ENCODE measurements around the gene TINCR. TPM values are rescaled to one million over a fixed set of nuclear protein-coding genes. Genes with fewer than 3 reads are reported as not detected.

Gene TINCR
- polyA plus RNA-seq, 2 of the 4 experiments (the other 2 are of a cell fraction), result 1.2 to 1.8 TPM

- DNase-seq (ENCODE audit: low read depth in 1 of 2, low spot score in 1 of 2), result no peak
- no peak for ATAC-seq
- Histone ChIP-seq H3K4me3 (no peak overlapping the region), H3K9me3 (no peaks in the 10 kb centered on the region), H3K4me2 (no peak overlapping the region), H3K27ac (no peak overlapping the region), H3K4me1 (no peaks in the 10 kb centered on the region)
- WGBS (ENCODE audit: missing lambda C conversion rate), result 93% methylated on average over 17 of the region's 30 CpGs
- FAIRE-seq, result no peak
- POLR2A ChIA-PET, result no interaction called here
- TF ChIP-seq HEYL (CRISPR knock-in tag; IDR thresholded peaks at IDR 0.05) (no peak), RNF2 (IDR thresholded peaks at IDR 0.05; ENCODE audit: borderline replicate concordance, low read depth) (no peak), ZC3H11A (IDR thresholded peaks at IDR 0.05) (no peak), ZFP36 (IDR thresholded peaks at IDR 0.05; ENCODE audit: borderline replicate concordance, partially characterized antibody) (no peak), FOSB (CRISPR knock-in tag; IDR thresholded peaks at IDR 0.05) (no peak), CBX2 (IDR thresholded peaks at IDR 0.05; ENCODE audit: borderline replicate concordance, low read depth) (no peak), TFCP2L1 (CRISPR knock-in tag; IDR thresholded peaks at IDR 0.05) (no peak), EHMT2 (IDR thresholded peaks at IDR 0.05; ENCODE audit: low read depth) (no peak), FOXS1 (CRISPR knock-in tag; IDR thresholded peaks at IDR 0.05) (no peak), RAD21 (conservative IDR thresholded peaks at IDR 0.05 in 1 of 2, IDR thresholded peaks at IDR 0.05 in 1 of 2) (no peak), HOXA7 (CRISPR knock-in tag; IDR thresholded peaks at IDR 0.05) (no peak), EHF (CRISPR knock-in tag; IDR thresholded peaks at IDR 0.05) (no peak)
- TF ChIP-seq, protein P1, sequence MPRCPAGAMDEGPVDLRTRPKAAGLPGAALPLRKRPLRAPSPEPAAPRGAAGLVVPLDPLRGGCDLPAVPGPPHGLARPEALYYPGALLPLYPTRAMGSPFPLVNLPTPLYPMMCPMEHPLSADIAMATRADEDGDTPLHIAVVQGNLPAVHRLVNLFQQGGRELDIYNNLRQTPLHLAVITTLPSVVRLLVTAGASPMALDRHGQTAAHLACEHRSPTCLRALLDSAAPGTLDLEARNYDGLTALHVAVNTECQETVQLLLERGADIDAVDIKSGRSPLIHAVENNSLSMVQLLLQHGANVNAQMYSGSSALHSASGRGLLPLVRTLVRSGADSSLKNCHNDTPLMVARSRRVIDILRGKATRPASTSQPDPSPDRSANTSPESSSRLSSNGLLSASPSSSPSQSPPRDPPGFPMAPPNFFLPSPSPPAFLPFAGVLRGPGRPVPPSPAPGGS (IDR thresholded peaks at IDR 0.05), result no peak
- TF ChIP-seq, protein P2, sequence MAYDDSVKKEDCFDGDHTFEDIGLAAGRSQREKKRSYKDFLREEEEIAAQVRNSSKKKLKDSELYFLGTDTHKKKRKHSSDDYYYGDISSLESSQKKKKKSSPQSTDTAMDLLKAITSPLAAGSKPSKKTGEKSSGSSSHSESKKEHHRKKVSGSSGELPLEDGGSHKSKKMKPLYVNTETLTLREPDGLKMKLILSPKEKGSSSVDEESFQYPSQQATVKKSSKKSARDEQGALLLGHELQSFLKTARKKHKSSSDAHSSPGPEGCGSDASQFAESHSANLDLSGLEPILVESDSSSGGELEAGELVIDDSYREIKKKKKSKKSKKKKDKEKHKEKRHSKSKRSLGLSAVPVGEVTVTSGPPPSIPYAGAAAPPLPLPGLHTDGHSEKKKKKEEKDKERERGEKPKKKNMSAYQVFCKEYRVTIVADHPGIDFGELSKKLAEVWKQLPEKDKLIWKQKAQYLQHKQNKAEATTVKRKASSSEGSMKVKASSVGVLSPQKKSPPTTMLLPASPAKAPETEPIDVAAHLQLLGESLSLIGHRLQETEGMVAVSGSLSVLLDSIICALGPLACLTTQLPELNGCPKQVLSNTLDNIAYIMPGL (CRISPR knock-in tag; IDR thresholded peaks at IDR 0.05; ENCODE audit: borderline replicate concordance), result no peak
- CTCF ChIA-PET, result interaction anchor here (1.1 kb wide), 1 partner anchor 11 kb away, joined by 3 read pairs; no protein-coding TSS in a partner anchor
Measured at GRCh38 chr19:5588906-5589676, 21.3 kb upstream of the TINCR start.

- Histone ChIP-seq H3K9me3 (no peaks in the 10 kb centered on the region), H3K27ac (no peak overlapping the region), H3K4me2 (no peak overlapping the region), H3K4me1 (no peaks in the 10 kb centered on the region), H3K4me3 (no peak overlapping the region)
- FAIRE-seq, result no peak
- DNase-seq (ENCODE audit: low read depth in 1 of 2, low spot score in 1 of 2), result no peak
- ChIA-PET CTCF (interaction anchor here (1.1 kb wide), 1 partner anchor 11 kb away, joined by 3 read pairs; no protein-coding TSS in a partner anchor), POLR2A (no interaction called here)
- no peak for ATAC-seq
- 95% methylated on average over 10 of the region's 10 CpGs for WGBS (ENCODE audit: missing lambda C conversion rate)
- TF ChIP-seq CTCF (IDR thresholded peaks at IDR 0.05) (no peak), PHF8 (IDR thresholded peaks at IDR 0.05; ENCODE audit: borderline replicate concordance, low read depth) (no peak), REST (IDR thresholded peaks at IDR 0.05) (no peak), MAX (IDR thresholded peaks at IDR 0.05) (no peak), NPAS2 (CRISPR knock-in tag; IDR thresholded peaks at IDR 0.05; ENCODE audit: borderline replicate concordance) (no peak), TFCP2L1 (CRISPR knock-in tag; IDR thresholded peaks at IDR 0.05) (no peak), JUNB (IDR thresholded peaks at IDR 0.05) (no peak), GATA3 (IDR thresholded peaks at IDR 0.05; ENCODE audit: borderline replicate concordance) (no peak), POLR2A (IDR thresholded peaks at IDR 0.05; ENCODE audit: low read length) (no peak), FOSB (CRISPR knock-in tag; IDR thresholded peaks at IDR 0.05) (no peak), USF2 (IDR thresholded peaks at IDR 0.05) (no peak), HEYL (CRISPR knock-in tag; IDR thresholded peaks at IDR 0.05) (no peak), ZFP36 (IDR thresholded peaks at IDR 0.05; ENCODE audit: borderline replicate concordance, partially characterized antibody) (no peak)
- TF ChIP-seq, protein P3, sequence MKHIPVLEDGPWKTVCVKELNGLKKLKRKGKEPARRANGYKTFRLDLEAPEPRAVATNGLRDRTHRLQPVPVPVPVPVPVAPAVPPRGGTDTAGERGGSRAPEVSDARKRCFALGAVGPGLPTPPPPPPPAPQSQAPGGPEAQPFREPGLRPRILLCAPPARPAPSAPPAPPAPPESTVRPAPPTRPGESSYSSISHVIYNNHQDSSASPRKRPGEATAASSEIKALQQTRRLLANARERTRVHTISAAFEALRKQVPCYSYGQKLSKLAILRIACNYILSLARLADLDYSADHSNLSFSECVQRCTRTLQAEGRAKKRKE (CRISPR knock-in tag; IDR thresholded peaks at IDR 0.05; ENCODE audit: low read depth), result no peak
- TF ChIP-seq, protein P4, sequence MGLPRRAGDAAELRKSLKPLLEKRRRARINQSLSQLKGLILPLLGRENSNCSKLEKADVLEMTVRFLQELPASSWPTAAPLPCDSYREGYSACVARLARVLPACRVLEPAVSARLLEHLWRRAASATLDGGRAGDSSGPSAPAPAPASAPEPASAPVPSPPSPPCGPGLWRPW (IDR thresholded peaks at IDR 0.05), result no peak
Measured at GRCh38 chr19:5588441-5588840, 20.7 kb upstream of the TINCR start.
